HEK293 (cell line): ENCODE results near the gene DDX23.

ENCODE experiments used
- OVOL3 ChIP-seq: fragments of 450-650 bp; formaldehyde crosslinking; IDR thresholded peaks from 2 replicates; pipeline ENCODE4 v1.5.1; 2016; ENCODE audit warnings: missing biosample characterization, missing genetic modification characterization
- SP2 ChIP-seq: fragments of 450-650 bp; formaldehyde crosslinking; IDR thresholded peaks from 2 replicates; pipeline ENCODE4 v1.5.1; 2016; ENCODE audit warnings: missing biosample characterization, missing genetic modification characterization
- YY1 ChIP-seq: fragments of 450-650 bp; formaldehyde crosslinking; IDR thresholded peaks from 2 replicates; pipeline ENCODE4 v1.5.1; 2018; ENCODE audit warnings: missing biosample characterization, missing genetic modification characterization
- ZBTB8A ChIP-seq: fragments of 450-650 bp; formaldehyde crosslinking; IDR thresholded peaks from 2 replicates; pipeline ENCODE4 v1.5.1; 2016; ENCODE audit warnings: missing biosample characterization, missing genetic modification characterization
- ZEB2 ChIP-seq: fragments of 450-650 bp; formaldehyde crosslinking; IDR thresholded peaks from 2 replicates; pipeline ENCODE4 v1.5.1; 2016; ENCODE audit warnings: missing biosample characterization, missing genetic modification characterization
- ZNF23 ChIP-seq: fragments of 450-650 bp; formaldehyde crosslinking; IDR thresholded peaks from 2 replicates; pipeline ENCODE4 v1.5.1; 2016; ENCODE audit warnings: missing biosample characterization, missing genetic modification characterization, borderline replicate concordance
- ZNF302 ChIP-seq: fragments of 450-650 bp; formaldehyde crosslinking; IDR thresholded peaks from 2 replicates; pipeline ENCODE4 v1.5.1; 2016; ENCODE audit warnings: missing biosample characterization, missing genetic modification characterization, low read depth
- ZNF391 ChIP-seq: fragments of 450-650 bp; formaldehyde crosslinking; IDR thresholded peaks from 2 replicates; pipeline ENCODE4 v1.5.1; 2016; ENCODE audit warnings: low read depth, missing biosample characterization, missing genetic modification characterization, borderline replicate concordance
- ZNF701 ChIP-seq: fragments of 450-650 bp; formaldehyde crosslinking; IDR thresholded peaks from 2 replicates; pipeline ENCODE4 v1.5.1; 2016; ENCODE audit warnings: missing biosample characterization, missing genetic modification characterization
- ZNF776 ChIP-seq: fragments of 450-650 bp; formaldehyde crosslinking; IDR thresholded peaks from 2 replicates; pipeline ENCODE4 v1.5.0; 2017; ENCODE audit warnings: missing biosample characterization, missing genetic modification characterization, borderline replicate concordance
- ZNF785 ChIP-seq: fragments of 450-650 bp; formaldehyde crosslinking; IDR thresholded peaks from 2 replicates; pipeline ENCODE4 v1.5.1; 2016; ENCODE audit warnings: missing biosample characterization, missing genetic modification characterization
- ZXDB ChIP-seq: fragments of 450-650 bp; formaldehyde crosslinking; IDR thresholded peaks from 2 replicates; pipeline ENCODE4 v1.5.1; 2016; ENCODE audit warnings: missing biosample characterization, missing genetic modification characterization
- TF ChIP-seq, protein P1 (sequence below): IDR thresholded peaks from 2 replicates; pipeline ENCODE4 v1.6.1; 2011; ENCODE audit warnings: mild to moderate bottlenecking, low read depth, low read length, borderline replicate concordance
- TF ChIP-seq, protein P2 (sequence below): fragments of 450-650 bp; formaldehyde crosslinking; IDR thresholded peaks from 2 replicates; pipeline ENCODE4 v1.5.1; 2016; ENCODE audit warnings: missing biosample characterization, missing genetic modification characterization

DNA sequence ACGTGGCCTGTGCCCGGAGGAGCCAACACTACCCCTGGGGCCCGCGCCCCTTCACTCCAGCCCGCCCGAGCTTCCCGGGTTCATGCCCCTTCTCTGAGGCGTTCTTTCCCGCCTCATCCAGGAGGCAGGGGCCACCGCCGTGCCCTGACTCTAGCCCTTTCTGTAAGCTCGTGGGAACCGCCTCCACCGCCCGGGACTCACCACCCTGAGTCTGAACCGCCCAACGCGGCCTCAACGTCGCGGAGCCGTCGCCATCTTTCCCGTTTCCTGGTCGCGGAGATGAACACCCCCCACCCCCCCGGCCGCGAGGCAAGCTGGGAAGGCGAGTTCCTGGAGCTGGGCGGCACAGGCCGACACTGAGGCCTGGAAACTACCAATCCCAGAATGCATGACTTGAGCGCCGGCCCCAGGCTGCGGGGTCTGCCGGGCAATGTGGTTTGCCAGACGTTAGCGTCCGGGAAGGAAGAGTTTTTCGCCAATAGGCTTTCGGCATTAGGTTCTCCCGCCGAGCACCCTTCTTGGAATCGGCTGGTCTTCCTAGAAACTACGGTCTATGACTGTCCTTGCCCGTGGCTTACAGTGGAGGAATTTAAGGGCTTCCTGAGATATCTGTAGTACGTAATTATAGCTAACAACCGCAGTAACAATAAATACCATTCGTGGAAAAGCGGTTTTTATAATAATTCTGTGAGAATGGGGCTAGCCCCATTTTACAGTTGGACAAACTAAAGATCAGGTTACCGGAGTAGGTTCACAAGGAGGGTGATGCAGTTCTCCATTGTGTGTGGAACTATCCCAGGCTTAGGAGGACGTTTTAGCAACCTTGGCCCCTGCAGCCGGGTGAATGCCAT, at the start of gene DDX23:
- TF ChIP-seq ZNF302 (tag by site-specific recombination), result no peak
- TF ChIP-seq ZNF23 (tag by site-specific recombination), result no peak
- TF ChIP-seq, protein P1, sequence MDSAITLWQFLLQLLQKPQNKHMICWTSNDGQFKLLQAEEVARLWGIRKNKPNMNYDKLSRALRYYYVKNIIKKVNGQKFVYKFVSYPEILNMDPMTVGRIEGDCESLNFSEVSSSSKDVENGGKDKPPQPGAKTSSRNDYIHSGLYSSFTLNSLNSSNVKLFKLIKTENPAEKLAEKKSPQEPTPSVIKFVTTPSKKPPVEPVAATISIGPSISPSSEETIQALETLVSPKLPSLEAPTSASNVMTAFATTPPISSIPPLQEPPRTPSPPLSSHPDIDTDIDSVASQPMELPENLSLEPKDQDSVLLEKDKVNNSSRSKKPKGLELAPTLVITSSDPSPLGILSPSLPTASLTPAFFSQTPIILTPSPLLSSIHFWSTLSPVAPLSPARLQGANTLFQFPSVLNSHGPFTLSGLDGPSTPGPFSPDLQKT, result no peak; the same call in 1 of the 2 replicates
- TF ChIP-seq, protein P2, sequence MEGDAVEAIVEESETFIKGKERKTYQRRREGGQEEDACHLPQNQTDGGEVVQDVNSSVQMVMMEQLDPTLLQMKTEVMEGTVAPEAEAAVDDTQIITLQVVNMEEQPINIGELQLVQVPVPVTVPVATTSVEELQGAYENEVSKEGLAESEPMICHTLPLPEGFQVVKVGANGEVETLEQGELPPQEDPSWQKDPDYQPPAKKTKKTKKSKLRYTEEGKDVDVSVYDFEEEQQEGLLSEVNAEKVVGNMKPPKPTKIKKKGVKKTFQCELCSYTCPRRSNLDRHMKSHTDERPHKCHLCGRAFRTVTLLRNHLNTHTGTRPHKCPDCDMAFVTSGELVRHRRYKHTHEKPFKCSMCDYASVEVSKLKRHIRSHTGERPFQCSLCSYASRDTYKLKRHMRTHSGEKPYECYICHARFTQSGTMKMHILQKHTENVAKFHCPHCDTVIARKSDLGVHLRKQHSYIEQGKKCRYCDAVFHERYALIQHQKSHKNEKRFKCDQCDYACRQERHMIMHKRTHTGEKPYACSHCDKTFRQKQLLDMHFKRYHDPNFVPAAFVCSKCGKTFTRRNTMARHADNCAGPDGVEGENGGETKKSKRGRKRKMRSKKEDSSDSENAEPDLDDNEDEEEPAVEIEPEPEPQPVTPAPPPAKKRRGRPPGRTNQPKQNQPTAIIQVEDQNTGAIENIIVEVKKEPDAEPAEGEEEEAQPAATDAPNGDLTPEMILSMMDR, result no peak; the same call in 1 of the 2 replicates
- no peak for TF ChIP-seq ZNF776 (tag by site-specific recombination)
- peak; percentile 40; the same call in 1 of the 2 replicates for TF ChIP-seq ZNF391 (tag by site-specific recombination)
- peak; percentile 76 for TF ChIP-seq ZEB2 (tag by site-specific recombination)
- no peak for TF ChIP-seq ZNF785 (tag by site-specific recombination)
- TF ChIP-seq ZXDB (tag by site-specific recombination), result peak; percentile 99
- TF ChIP-seq OVOL3, result no peak
- TF ChIP-seq ZBTB8A, result peak; percentile 63
- TF ChIP-seq SP2 (tag by site-specific recombination), result peak; percentile 97
- TF ChIP-seq YY1 (tag by site-specific recombination), result peak; percentile 96
- TF ChIP-seq ZNF701 (tag by site-specific recombination), result no peak
